ENCODE data around the gene TSPAN9.

DNA sequence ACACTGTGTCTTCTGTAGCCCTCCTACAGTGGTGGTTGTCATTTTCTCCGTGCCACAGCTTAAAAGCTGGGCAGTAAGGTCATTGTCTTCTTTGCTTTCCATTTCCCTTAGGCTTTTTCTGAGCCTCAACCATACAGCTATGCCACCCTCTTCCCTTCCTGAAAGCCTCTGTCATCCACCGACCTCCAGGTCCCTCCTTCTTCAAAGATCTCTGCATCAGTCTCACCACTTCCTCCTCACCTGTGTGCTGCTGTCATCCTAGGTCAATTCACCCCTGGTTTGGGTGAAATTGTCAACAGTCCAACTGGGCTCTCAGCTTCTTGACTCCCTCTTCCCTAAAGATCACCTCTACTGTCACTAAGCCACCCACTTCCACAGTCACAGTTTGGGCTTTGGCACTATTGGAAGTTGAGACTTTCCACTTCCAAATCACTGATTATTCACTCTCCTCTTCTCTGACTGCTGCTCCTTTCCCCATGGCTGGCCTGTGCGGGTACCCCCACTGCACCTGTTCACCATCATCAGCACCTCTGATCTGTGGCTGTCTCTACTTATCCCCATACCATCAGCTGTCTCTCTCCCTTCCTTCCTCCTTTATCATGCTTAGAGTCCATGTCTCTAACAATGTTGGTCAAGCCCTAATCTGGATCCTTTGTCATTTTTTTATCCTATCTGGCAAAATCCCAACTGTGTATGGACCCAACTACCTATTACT, 15.5 kb upstream of the TSPAN9 start:
- TF ChIP-seq, protein P1, sequence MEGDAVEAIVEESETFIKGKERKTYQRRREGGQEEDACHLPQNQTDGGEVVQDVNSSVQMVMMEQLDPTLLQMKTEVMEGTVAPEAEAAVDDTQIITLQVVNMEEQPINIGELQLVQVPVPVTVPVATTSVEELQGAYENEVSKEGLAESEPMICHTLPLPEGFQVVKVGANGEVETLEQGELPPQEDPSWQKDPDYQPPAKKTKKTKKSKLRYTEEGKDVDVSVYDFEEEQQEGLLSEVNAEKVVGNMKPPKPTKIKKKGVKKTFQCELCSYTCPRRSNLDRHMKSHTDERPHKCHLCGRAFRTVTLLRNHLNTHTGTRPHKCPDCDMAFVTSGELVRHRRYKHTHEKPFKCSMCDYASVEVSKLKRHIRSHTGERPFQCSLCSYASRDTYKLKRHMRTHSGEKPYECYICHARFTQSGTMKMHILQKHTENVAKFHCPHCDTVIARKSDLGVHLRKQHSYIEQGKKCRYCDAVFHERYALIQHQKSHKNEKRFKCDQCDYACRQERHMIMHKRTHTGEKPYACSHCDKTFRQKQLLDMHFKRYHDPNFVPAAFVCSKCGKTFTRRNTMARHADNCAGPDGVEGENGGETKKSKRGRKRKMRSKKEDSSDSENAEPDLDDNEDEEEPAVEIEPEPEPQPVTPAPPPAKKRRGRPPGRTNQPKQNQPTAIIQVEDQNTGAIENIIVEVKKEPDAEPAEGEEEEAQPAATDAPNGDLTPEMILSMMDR (conservative IDR thresholded peaks at IDR 0.05; ENCODE audit: low read depth in 2 of 2) = no peak
- no peak for TF ChIP-seq EZH2 (IDR thresholded peaks at IDR 0.05; ENCODE audit: low read depth, unreplicated experiment)
- TF ChIP-seq JUNB (IDR thresholded peaks at IDR 0.05; ENCODE audit: unreplicated experiment) = no peak
- TF ChIP-seq POLR2AphosphoS5 (IDR thresholded peaks at IDR 0.05; ENCODE audit: low read depth) = no peak
- no peak for TF ChIP-seq EZH2phosphoT487 (IDR thresholded peaks at IDR 0.05; ENCODE audit: unreplicated experiment)
- TF ChIP-seq, protein P2, sequence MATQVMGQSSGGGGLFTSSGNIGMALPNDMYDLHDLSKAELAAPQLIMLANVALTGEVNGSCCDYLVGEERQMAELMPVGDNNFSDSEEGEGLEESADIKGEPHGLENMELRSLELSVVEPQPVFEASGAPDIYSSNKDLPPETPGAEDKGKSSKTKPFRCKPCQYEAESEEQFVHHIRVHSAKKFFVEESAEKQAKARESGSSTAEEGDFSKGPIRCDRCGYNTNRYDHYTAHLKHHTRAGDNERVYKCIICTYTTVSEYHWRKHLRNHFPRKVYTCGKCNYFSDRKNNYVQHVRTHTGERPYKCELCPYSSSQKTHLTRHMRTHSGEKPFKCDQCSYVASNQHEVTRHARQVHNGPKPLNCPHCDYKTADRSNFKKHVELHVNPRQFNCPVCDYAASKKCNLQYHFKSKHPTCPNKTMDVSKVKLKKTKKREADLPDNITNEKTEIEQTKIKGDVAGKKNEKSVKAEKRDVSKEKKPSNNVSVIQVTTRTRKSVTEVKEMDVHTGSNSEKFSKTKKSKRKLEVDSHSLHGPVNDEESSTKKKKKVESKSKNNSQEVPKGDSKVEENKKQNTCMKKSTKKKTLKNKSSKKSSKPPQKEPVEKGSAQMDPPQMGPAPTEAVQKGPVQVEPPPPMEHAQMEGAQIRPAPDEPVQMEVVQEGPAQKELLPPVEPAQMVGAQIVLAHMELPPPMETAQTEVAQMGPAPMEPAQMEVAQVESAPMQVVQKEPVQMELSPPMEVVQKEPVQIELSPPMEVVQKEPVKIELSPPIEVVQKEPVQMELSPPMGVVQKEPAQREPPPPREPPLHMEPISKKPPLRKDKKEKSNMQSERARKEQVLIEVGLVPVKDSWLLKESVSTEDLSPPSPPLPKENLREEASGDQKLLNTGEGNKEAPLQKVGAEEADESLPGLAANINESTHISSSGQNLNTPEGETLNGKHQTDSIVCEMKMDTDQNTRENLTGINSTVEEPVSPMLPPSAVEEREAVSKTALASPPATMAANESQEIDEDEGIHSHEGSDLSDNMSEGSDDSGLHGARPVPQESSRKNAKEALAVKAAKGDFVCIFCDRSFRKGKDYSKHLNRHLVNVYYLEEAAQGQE (IDR thresholded peaks at IDR 0.05; ENCODE audit: unreplicated experiment) = no peak
- TF ChIP-seq STAT1 (IDR thresholded peaks at IDR 0.05; ENCODE audit: unreplicated experiment) = no peak
- TF ChIP-seq CREB1 (CRISPR knock-in tag; IDR thresholded peaks at IDR 0.05; ENCODE audit: low read depth) = no peak
- no peak for TF ChIP-seq NANOG (IDR thresholded peaks at IDR 0.05; ENCODE audit: borderline replicate concordance)
